CD4-positive, alpha-beta T cell treated with Interleukin-6 at 100 ng/mL for 8 hours (primary cell): ENCODE measurements around the gene CES3.

Experiments
- DNase-seq: peaks from one replicate; pipeline ENCODE4 v3.0.0-alpha.2; 2020; ENCODE audit warnings: mixed read lengths, low spot score

Gene CES3

DNA sequence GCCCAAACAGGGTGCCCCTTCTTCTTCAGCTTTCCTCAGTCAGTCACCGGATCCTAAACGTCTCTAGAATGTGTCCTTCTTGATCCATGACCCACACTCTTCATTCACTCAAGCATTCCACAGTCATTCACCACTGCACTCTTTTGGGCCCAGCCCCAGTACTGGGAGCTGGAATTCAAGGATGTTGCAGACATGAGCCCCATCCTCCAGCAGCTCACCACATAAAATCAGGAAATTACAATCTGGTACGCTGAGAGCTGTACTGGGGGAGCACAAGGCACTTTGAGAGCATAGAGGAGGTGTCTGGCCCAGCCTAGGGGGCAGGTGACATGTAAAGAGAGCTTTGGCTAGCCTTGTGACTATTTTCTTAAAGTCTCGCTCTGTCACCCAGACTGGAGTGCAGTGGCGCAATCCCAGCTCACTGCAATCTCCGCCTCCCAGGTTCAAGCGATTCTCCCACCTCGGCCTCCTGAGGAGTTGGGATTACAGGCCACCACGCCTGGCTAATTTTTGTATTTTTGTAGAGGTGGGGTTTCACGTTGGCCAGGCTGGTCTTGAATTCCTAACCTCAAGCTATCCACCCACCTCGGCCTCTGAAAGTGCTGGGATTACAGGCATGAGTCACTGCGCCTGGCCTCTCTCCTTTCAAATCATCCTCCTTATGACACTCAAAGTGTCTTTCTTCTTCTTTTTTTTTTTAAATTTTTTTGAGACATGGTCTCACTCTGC lies 46.0 kb downstream of the CES3 start:
- DNase-seq, result no peak

DNA sequence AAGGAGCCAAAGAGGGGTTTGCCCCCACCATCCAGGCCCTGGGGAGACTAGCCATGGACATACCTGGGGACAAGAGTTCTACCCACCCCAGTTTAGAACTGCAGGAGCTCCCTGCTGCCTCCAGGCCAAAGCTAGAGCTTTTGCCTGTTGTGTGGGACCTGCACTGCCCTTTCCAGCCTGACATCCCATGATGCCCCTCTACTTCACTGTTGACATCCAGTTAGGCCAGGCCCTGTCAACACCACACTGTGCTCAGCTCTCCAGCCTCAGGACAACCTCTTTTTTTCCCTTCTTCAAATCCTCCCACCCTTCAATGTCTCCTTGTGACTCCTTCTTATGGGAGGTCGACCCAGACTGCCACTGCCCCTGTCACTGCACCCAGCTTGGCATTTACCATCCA lies 48.1 kb downstream of the CES3 start:
- no peak for DNase-seq

DNA sequence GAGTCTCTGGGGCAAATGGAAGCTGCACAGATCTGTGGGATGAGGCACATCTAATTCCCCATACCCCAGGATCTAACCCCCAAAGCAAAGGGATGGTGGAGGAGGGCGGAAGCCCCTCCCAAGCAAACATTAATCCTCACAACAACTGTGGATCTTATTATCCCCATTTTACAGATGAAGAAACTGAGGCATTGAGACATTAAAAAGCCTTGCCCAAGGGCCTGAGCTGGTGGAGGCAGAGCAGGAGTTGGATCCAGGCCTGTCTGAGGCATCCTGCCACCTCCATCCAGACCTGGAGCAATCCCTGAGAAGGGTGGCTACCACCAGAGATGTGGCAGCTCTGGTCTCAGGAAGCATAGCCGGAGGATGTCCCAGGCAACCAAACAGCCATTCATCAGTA lies 50.2 kb downstream of the CES3 start:
- no peak for DNase-seq

DNA sequence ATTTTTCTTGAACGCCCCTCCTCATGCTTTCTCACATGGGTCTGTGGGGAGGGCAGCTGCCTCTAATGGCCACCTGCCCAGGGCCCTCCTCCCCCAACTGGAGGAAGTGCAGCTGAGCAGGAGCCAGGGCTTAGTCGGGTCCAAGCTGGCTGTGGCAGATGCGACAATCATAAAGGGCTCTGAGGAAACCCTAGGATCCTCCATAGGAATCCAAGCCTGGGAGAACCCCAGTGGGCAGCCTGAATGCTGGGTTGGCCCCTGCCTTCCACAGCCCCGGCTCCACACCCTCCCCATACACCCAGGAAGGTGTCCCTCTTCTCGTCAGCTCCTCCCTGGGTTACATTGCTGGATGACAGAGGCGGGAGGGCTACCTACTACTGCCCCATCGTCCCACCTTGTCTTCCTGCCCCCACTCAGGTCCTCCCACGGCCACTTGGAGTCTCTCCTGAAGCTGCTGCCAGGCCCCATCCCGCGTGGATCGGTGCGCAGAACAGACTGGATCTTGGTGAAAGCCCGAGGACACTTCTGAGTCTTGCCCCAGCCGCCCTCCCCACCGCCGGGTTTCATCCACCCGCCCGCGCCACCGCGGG lies 52.3 kb downstream of the CES3 start:
- no peak for DNase-seq

DNA sequence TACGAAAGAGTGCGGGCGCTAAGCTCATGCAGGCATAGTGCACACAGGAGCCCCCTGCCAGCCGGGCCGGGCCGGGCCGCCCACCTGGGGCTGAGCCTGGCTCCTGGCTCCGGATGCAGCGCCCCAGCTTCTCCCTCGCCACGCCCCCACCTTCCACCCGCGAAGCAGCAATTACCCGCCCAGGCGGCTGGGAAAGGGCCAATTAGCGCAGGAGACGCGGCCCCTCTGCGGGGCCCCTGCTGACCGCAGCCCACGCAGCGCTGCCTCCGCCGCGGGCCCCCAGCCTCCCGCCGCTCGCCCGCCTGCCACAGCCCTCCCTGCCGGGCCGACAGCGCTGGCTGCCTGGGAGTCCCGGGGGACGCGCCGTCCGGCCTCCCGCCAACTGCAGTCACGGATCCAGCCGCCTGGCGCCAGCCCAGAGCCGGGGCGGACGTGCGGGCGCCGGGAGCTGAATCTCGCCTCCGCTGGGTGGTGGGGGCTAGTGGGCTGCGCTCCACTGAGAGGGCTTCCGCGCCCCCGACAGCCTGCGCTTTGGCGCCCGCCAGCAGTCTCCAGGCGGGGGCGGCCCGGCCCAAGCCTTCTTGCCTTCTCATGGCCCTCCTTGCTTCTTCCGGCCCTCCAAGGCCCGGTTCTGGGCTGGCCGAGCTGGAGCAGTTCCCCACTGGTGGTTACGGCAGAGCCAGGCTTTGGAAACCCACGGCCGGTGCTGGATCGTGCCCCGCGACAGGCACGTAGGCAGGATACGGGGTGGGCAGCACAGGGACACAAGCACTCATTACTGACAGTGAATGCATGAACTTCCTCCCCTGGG lies 53.0 kb downstream of the CES3 start:
- DNase-seq, result peak; percentile 54

DNA sequence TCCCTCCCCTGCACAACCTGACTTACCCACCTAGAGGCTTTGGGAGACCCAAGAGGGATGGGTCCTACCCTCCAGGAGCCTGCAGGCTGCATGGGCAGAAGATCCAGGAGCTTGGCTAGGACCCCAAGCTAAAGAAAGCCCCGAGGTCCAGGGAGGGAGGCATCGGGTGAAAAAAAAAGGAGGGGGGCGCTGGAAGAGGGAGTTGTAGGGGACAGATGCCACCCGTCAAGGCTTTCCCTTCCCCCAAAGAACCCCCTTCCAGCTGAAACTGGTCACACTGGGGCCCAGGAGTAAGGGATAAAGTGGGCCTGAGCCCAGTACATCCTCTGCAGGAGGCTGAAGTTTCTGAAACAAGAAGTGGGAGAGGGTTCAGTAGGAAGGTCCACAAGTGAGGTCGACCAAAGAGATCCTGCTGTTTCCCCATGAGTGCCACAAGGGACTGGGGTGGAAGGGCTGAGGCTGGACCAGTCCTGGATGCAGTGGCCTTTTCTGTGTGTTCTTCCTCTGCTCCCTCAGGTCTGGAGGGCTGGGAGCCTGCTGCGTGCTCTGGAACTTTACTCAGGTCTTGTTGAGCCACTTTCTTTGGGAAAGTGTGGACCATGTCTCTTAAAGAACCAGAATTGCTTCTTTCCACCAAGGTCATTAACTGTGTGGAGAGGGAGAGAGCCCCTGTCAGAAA lies 53.7 kb downstream of the CES3 start:
- no peak for DNase-seq

DNA sequence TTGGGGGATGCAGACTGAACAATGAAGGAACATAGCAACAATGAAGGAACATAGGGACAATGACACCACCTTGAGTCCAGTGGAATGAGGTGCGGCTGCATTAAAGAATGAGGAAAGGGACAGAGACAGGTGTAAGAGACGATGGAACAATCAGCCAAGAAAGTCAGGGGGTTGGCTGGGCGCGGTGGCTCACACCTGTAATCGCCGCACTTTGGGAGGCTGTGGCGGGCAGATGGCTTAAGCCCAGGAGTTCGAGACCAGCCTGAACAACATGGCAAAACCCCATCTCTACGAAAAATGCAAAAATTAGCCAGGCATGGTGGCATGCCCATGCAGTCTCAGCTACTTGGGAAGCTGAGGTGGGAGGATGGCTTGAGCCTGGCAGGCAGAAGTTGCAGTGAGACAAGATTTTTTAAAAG lies 54.3 kb downstream of the CES3 start:
- DNase-seq, result no peak

DNA sequence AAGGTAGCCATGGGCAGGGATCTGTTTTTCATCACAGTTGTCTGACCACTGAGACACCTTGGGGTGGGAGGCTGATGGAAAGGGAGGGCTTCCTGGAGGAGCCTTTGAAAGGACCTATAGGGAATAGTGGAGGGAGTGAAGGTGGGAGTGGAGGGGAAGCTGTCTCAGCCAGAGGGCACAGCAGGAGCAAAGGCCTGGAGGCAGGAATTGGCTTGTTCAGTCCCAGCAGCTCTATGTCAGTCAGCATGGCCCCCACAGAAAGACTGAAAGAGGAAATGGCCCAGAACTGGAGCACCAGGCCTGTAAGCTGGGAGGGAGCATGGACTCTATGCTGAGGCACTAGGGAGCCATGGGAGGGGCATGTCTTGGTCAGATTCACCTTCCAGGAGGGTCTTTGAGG lies 55.1 kb downstream of the CES3 start:
- no peak for DNase-seq

DNA sequence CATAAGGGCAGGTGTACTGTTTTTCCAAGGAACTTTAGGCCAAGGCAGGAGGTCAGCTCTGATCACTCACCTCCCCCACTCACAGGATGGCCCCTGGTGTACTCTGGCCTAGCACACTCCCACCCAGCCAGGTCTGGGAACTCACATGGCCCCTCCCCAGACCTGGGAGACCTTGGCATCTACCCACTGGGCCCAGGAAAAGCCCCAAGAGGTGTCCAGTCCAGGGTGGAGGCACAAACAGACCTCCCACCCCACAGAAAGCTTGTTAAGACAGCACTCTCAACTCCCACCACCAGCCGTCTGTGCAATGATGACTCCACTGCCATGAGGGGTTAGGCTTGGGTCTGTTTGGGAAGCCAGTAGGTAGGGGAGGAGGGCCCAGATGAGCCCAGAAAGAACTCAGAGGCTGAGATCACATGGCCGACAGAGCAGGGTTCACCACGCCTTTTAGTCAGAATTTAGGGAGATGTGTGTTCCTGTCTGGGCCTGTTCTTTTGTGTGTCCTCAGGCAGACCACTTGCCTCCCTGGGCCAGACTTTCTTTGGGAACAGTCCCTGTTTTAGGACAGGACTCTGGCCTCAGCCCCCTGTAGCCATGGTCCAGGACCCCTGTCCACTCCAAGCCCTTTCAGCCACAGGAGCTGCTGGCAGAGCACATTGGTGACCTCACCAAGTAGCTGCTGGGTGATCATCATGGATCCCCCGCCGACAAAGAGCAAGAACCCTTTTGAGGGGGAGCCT lies 55.8 kb downstream of the CES3 start:
- no peak for DNase-seq

DNA sequence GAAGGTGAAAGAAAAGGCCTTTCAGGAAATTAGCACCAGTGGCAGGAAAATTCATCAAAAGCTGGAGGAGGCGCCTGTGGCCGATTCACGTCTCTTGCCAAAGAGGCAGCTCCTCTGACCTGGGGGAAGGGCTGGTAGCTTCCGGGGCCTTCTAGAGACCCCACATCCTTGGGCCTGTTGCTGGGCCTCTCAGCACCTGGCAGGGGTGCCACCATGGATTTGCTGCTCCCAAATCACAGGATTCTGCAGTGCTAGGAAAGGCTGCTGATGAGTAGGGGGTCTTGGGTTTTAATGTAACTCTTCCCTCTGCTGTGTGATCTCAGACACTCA lies 56.3 kb downstream of the CES3 start:
- no peak for DNase-seq

DNA sequence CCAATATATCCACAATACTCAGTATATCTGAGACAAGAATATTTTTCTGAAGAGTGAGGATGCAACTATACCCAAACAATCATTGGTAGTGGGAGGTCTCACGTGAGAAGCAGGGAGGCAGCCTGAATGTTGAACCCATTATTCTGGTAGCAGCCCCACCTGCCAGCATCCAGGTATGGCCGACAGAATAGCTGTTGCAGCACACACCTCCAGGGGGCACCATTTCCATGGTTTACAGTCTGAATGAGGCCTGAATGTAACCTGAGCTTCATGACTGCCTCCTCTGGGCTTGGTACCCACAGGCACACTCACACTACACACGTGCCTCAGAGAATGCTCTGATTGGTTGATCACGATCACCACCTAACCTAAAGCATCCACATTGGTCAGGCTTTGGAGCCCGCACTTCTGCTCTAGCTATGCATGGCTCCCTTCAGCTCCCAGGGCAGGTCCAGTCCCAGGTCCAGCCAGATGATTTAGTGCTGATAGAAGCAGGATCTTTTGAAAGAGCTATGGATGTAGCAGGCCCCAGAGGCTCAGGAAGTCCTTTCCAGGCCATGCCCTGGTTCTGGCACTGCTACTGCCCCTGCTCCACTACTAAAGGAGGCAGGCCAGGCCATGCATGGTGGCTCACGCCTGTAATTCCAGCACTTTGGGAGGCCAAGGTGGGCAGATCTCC lies 56.9 kb downstream of the CES3 start:
- peak; percentile 85 for DNase-seq

DNA sequence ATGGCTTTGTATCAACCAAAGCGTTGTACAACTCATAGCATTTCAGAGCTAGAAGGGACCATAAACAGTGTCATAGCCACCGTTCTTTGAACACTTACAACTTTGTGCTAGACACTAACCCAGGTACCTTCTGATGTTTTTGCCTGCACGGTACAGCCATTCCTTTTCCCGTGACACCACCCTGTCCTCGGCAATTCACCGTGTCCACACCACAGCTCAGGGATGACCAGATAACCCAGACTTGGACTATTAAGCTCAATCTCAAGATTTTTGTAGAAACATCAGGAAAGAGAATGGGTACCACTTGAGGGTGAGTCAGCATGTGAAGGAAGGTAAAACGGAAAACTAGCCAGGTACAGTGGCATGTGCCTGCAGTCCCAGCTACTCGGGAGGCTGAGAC lies 58.1 kb downstream of the CES3 start:
- DNase-seq, result no peak

DNA sequence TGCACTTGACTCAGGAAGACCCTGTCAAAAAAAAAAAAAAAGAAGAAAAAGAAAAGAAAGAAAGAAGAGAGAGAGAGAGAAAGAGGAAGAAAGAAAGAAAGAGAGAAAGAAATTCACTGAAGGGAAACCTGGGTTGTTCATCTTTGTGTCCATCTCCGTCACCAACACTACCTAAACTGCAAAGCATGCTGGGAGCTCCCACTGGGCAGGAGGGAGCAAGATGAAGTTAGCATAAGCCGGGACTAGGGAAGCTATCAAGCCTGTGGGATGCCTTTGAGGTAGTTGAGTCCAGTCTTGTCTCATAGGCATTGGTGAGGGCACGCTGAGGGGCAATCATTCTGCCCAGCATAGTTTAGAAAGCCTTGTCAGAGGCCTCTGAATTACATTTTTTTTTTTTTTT lies 60.3 kb downstream of the CES3 start:
- DNase-seq, result no peak

DNA sequence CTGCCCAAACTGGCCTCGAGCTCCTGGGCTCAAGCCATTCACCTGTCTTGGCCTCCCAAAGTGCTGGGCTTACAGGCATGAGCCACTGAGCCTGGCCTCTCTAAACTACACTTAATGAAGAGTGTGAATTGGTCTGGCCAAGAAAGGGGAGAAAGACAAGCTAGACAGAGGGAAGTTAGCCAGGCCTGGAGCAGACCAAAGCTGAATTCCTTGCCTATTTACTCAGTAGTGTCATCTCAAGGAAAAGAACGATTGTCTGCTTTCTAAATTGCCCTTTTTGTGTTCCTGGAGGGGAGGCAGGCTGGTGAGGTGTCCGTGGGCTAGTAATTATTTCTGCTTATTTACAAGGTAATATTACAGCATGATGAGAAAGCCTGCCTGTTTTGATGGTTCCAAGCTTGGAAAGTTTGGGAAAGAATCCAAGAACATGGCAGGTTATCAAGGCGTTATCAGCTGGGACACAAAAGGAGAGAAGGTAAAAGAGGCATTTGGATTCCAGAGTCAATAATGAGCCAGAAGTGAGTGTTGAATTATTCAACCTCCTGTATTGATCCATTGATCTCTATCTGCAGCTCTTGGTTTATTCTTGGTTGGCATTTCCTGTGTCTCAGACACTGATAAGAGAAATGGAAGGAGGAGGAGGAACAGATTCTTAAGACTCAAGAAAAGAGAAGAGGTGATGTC lies 61.6 kb downstream of the CES3 start:
- DNase-seq, result no peak

DNA sequence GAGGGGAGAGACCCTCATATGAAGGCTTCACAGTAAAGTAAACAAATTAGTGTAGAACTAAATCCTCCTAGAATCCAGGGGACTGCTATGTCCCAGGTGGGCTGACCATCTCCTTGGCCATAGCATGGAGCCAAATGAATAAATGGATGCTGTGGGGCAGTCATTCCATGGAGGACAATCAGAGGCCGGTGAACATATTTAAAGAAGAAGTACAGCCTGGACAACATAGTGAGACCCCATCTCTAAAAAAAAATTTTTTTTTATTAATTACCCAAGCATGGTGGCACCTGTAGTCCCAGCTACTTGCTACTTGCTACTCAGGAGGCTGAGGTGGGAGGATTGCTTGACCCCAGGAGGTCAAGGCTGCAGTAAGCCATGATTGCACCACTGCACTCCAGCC lies 62.6 kb downstream of the CES3 start:
- no peak for DNase-seq
